Measurements from ENCODE around the gene PCP2. TPM values are rescaled to one million over a fixed set of nuclear protein-coding genes. Genes with fewer than 3 reads are reported as not detected.

The PCP2 gene
- total and polyA plus RNA-seq, 12 donors: 0.92 to 7.4 (median 2.0) TPM; not detected in 4

DNA sequence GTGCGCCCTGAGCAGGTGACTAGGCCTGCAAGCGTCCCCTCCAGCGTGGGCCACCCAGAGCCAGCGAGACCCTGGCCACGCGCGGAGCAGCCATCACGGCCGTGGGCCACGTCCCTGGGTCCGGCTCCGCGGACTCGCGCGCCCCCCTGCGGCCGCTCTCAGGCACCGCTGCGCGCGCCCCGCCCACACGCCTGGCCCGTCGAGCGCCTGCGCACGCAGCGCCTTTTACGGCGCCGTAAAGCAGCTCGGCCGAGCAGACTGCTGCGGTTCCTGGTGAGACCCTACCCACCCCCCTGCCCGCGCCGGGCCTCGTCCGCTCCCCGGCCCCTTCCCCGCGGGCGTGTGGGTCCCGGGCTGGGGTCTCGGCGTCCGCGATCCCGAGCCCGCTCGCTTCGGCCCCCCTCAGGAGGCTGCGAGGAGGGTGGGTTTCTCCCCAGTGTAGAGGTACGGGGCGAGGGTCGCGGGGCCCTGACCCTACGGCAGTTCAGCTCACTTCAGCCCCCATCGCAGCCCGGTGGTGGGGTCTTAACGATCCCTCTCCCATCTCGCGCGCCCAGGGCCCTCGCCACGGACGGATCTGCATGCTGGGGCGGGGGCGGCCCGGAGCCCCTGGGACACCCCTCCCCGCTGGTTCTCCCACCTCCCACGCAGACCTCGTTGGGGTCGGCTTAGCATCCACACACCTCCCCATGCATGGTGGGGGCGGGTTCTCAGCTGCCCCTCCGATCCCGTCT, 47.3 kb upstream of the PCP2 start, which contains the start of gene TRAPPC5:
TRAPPC5 (plus strand) TSS at position 228 of the 734 bp plus-strand sequence. CDS start 1,421 bp downstream, outside the sequence.
- 0 to 1% (median 0%) methylated on average over 5 to 79 of the region's 79 CpGs; no CpG with 5 or more reads in 1 of the 4 donors for WGBS, 4 donors
- Histone ChIP-seq H3K27ac (peak within 1 kb of the TSS in 4 of 5 donors; percentile 59 to 90 (median 78)), H3K27me3 (no peaks in the 10 kb centered on the region), H3K4me3 (peak within 1 kb of the TSS; percentile 85 to 98 (median 90)), H3K9me3 (replicated peaks in 1 of 3) (no peaks in the 10 kb centered on the region), H3K36me3 (replicated peaks in 1 of 2) (peaks cover 0 to 21% of the 10 kb centered on the region in 2 donors), H3K4me1 (replicated peaks in 1 of 2) (peaks cover 3 to 13% of the 10 kb centered on the region in 2 donors)
- TF ChIP-seq POLR2A (IDR thresholded peaks at IDR 0.05): peak; percentile 13 to 27
- TF ChIP-seq, protein P1, sequence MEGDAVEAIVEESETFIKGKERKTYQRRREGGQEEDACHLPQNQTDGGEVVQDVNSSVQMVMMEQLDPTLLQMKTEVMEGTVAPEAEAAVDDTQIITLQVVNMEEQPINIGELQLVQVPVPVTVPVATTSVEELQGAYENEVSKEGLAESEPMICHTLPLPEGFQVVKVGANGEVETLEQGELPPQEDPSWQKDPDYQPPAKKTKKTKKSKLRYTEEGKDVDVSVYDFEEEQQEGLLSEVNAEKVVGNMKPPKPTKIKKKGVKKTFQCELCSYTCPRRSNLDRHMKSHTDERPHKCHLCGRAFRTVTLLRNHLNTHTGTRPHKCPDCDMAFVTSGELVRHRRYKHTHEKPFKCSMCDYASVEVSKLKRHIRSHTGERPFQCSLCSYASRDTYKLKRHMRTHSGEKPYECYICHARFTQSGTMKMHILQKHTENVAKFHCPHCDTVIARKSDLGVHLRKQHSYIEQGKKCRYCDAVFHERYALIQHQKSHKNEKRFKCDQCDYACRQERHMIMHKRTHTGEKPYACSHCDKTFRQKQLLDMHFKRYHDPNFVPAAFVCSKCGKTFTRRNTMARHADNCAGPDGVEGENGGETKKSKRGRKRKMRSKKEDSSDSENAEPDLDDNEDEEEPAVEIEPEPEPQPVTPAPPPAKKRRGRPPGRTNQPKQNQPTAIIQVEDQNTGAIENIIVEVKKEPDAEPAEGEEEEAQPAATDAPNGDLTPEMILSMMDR (IDR thresholded peaks at IDR 0.05): peak; percentile 8 to 99 (median 73)
- intact Hi-C loops (cut with DNase I): loop anchor here (10.0 kb wide), 2 partner anchors 114 to 326 kb away; no protein-coding TSS in a partner anchor
- peak; percentile 79 to 90 (median 82) for DNase-seq

DNA sequence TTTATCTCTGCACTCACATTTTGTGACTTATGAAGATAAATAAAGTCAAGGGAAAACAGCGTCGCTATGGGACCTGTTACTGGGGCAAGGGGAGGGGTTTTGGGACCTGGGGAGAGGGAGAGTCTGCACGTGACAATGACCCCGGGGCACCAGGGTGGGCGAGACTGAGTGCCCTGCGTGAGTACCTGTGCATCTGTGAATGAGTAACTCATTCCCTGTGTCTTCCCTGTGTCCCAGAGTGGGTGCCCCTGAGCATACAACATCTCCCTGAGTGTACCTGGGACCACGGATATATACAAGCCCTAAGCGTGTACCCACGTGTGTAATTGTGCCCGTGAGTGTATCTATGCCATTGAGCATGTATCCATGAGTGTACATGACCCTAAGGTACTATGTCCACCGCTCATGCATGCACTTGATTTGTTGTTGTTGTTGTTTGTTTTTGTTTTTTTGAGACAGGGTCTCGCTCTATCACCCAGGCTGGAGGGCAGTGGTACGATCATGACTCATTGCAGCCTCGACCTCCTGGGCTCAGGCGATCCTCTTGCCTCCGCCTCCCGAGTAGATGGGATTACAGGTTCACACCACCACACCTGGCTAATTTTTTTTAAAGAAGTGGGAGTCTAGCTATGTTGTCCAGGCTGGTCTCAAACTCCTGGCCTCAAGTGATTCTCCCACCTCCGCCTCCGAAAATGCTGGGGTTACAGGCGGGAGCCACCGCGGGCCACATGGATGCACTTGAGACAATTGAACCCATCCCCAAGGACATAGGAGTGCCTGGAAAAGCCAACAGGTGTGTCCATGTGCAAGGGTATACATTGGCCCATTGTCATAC, 46.5 kb upstream of the PCP2 start:
- TF ChIP-seq, protein P1 (IDR thresholded peaks at IDR 0.05): no peak
- Histone ChIP-seq H3K4me1 (replicated peaks in 1 of 2) (peaks cover 3 to 13% of the 10 kb centered on the region in 2 donors), H3K27me3 (no peaks in the 10 kb centered on the region), H3K27ac (peak overlapping the region in 1 of 5 donors; percentile 90), H3K36me3 (replicated peaks in 1 of 2) (peaks cover 0 to 21% of the 10 kb centered on the region in 2 donors), H3K9me3 (replicated peaks in 1 of 3) (no peaks in the 10 kb centered on the region), H3K4me3 (peak overlapping the region in 1 of 4 donors; percentile 93)
- intact Hi-C loops (cut with DNase I): loop anchor here (5.0 to 10.0 kb wide), 3 partner anchors 113 to 325 kb away; no protein-coding TSS in a partner anchor
- WGBS, 4 donors: 41 to 54% (median 45%) methylated on average over 17 to 22 of the region's 22 CpGs
- DNase-seq: no peak

DNA sequence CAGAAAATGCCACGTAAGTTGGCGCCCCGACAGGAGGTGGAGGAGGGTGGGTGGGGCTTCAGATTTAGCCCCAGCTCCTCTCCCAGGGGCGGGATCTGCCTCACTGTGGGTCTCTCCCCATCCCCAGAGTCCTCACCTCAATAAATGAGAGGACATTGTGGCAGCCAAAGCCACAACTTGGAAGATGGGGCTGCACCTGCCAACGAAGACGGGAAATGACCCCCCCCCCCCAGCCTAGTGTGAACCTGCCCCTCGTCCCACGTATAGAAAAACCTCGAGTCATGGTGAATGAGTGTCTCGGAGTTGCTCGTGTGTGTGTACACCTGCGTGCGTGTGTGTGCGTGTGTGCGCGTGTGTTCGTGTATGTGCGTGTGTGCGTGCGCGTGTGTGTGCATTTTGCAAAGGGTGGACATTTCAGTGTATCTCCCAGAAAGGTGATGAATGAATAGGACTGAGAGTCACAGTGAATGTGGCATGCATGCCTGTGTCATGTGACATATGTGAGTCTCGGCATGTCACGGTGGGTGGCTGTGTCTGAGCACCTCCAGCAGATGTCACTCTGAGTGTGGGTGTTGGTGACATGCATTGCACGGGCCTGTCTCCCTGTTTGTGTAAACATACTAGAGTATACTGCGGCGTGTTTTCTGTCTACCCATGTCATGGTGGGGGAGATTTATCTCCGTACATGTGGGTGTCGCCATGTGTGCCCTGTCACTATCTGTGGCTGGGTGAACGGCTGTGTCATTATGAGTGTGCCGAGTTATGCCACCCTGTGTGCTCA, 45.6 kb upstream of the PCP2 start:
- TF ChIP-seq POLR2A (IDR thresholded peaks at IDR 0.05): no peak
- TF ChIP-seq, protein P1 (IDR thresholded peaks at IDR 0.05): peak in 1 of 6 experiments; percentile 9
- peak in 2 of 7 donors; percentile 21 to 63 for DNase-seq
- 41 to 56% (median 45%) methylated on average over 28 to 30 of the region's 30 CpGs for whole genome bisulfite sequencing, 4 donors
- Histone ChIP-seq H3K27ac (no peak overlapping the region), H3K27me3 (no peaks in the 10 kb centered on the region), H3K36me3 (replicated peaks in 1 of 2) (peaks cover 0 to 20% of the 10 kb centered on the region in 2 donors), H3K9me3 (replicated peaks in 1 of 3) (no peaks in the 10 kb centered on the region), H3K4me3 (no peak overlapping the region), H3K4me1 (replicated peaks in 1 of 2) (peaks cover 3 to 13% of the 10 kb centered on the region in 2 donors)
- intact Hi-C loops (cut with DNase I): loop anchor here (5.0 to 10.0 kb wide), 2 partner anchors 112 to 324 kb away; no protein-coding TSS in a partner anchor

Measured in adrenal gland (tissue), 12 donors.